Stimulated activated memory B cell treated with anti-CD40 and anti-IgM and Interleukin-4, amounts not matched to agents 10 μg/mL and 1 μg/mL and 100 μg/mL, for 72 hours (primary cell): ENCODE data around the gene SSBP1.
"Not testable (repeated sequence)": the region's sequence is repeated elsewhere in the genome, so short reads cannot be mapped to it uniquely, and the experiment has no call there.

ENCODE experiments used
- ATAC-seq: fragments of 150-1000 bp; cut with Tn5 transposase; 2 replicates; pipeline ENCODE4 v1.10.0; 2021
- H3K27ac Mint-ChIP-seq: one replicate; pipeline ENCODE4 v1.8.0; 2022; ENCODE audit warnings: mild to moderate bottlenecking, mixed read lengths
- H3K27me3 Mint-ChIP-seq: one replicate; pipeline ENCODE4 v1.8.0; 2022; ENCODE audit warnings: mixed read lengths
- H3K36me3 Mint-ChIP-seq: one replicate; pipeline ENCODE4 v1.8.0; 2022; ENCODE audit warnings: mixed read lengths
- H3K4me1 Mint-ChIP-seq: one replicate; pipeline ENCODE4 v1.8.0; 2022; ENCODE audit warnings: mixed read lengths
- H3K4me3 Mint-ChIP-seq: one replicate; pipeline ENCODE4 v1.8.0; 2022; ENCODE audit warnings: mild to moderate bottlenecking, moderate library complexity, mixed read lengths
- H3K9me3 Mint-ChIP-seq: one replicate; pipeline ENCODE4 v1.8.0; 2022; ENCODE audit warnings: mixed read lengths

SSBP1 gene

DNA sequence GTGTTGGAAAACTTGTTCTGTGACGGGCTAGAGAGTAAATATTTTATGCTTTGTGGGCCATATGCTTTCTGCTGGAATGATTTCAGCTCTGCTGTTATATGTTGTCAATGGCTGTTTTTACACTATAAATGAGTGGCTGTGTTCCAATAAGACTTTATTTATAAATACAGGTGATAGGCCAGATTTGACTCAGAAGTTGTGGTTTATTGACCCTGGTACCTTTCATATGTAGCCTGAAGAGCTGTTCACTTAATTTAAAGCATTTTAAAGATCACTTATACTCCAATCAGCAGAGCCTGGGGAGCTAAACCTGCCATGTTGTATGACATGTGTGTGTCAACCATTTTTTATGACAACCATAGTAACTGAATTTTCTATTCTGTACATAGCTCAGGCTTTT, 9.1 kb upstream of the SSBP1 start:
- no peak for ATAC-seq
- Mint-ChIP-seq H3K27ac (no peak overlapping the region), H3K36me3 (no peaks in the 10 kb centered on the region), H3K4me1 (no peaks in the 10 kb centered on the region), H3K9me3 (no peaks in the 10 kb centered on the region), H3K4me3 (no peak overlapping the region), H3K27me3 (no peaks in the 10 kb centered on the region)

DNA sequence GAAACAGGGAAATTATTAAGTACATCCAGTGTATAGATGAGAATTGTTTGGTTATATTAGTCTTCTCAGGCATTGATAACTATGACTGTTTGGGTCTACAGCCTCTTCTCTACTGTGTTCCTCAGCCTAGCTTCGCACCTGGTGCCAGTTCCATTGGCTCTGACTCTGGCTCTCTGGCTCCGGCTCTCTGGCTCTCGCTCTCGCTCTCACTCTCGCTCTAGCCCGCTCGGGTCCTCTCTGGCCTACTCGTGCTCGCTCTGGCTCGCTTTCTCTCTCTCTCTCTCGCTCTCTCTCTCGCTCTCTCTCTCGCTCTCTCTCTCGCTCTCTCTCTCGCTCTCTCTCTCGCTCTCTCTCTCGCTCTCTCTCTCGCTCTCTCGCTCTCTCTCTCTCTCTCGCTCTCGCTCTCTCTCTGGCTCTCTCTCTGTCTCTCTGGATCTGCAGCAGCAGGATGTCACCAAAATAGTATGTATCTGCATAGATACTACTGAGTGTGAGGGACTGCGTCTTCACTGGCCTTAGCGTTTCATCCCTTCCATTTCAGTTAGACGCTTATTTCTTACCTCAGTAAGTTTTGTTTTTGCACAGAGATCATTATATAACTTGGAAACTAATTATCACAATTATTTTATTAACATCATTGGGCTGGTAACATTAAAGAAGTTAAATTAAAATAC, 6.5 kb upstream of the SSBP1 start:
- no peak for ATAC-seq
- Mint-ChIP-seq H3K27ac (no peak overlapping the region), H3K27me3 (no peaks in the 10 kb centered on the region), H3K36me3 (no peaks in the 10 kb centered on the region), H3K4me1 (peaks cover under 1% of the 10 kb centered on the region), H3K4me3 (no peak overlapping the region), H3K9me3 (no peaks in the 10 kb centered on the region)

DNA sequence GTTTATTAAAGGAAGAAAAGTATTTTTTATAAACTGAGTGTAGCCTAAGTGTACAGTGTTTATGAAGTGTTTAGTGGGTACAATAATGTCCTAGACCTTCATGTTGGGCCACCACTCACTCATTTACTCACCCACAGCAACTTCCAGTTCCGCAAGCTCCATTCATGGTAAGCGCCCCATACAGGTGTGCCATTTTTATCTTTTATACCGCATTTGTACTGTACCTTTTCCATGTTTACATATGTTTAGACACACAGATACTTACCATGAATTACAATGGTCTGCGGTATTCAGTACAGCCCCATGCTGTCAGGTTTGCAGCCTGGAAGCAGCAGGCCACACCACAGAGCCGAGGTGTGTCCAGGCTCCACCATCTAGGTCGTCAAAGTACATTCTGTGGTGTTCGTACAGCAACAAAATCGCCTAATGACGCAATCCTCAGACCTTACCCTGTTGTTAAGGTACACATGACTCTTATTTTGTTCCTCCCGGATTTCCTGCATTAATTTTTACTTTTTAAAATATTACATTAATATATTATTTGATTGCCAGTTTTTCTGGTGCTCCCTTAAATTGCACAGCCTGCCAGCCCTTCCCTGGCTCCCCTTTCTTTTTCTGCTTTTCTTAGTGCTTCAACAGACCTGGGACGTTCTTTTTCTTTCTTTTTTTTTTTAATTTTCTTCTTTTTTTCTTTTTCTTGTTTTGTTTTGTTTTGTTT, 881 bp upstream of the SSBP1 start:
- Mint-ChIP-seq H3K27me3 (no peaks in the 10 kb centered on the region), H3K9me3 (no peaks in the 10 kb centered on the region), H3K4me3 (peak overlapping the region; percentile 99), H3K36me3 (peaks cover 18% of the 10 kb centered on the region), H3K4me1 (peaks cover 45% of the 10 kb centered on the region), H3K27ac (peak overlapping the region; percentile 99)
- ATAC-seq: no peak

DNA sequence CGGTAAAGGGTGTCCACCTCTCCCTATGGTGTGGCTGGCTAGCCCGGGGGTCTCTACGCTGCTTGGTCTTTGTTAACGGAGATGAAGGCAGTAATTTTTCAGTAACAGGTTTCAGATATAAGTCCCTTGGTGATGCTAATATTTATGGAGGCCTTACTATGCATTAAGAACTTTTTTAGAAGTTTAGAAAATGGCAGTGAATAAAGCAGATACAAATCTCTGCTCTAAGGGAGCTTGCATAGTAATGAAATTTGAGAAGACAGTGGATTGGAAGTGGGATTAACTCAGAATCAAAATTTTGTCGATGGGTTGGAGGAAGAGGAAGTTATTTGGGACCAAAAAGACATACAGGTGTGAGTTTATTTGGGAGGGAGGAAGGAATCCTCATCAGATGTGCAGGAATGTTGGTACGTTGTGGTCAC, 445 bp downstream of the SSBP1 start:
- Mint-ChIP-seq H3K27me3 (no peaks in the 10 kb centered on the region), H3K4me3 (peak overlapping the region; percentile 99), H3K36me3 (peaks cover 31% of the 10 kb centered on the region), H3K4me1 (peaks cover 54% of the 10 kb centered on the region), H3K9me3 (no peaks in the 10 kb centered on the region), H3K27ac (peak overlapping the region; percentile 99)
- ATAC-seq: no peak

DNA sequence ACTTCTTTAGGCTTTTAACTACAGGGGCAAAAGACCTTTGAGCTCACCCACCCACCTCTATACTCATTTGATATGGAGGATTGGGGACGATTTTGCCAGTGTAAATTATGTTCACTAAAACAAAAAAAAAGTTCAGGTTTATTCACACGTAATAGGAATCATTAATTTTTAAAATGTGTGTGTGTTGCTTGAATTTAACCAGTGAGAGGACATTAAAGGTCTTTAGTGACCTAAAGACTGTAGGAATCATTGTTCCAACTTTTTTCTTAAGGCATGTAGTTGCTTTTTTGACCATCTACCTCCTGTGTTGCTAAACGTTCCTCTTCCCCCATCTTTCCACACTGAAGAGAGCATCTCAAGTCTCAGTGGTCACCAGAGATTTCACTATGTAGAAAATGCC, 1.1 kb downstream of the SSBP1 start:
- H3K4me1 Mint-ChIP-seq: peaks cover 56% of the 10 kb centered on the region
- H3K36me3 Mint-ChIP-seq: peaks cover 37% of the 10 kb centered on the region

DNA sequence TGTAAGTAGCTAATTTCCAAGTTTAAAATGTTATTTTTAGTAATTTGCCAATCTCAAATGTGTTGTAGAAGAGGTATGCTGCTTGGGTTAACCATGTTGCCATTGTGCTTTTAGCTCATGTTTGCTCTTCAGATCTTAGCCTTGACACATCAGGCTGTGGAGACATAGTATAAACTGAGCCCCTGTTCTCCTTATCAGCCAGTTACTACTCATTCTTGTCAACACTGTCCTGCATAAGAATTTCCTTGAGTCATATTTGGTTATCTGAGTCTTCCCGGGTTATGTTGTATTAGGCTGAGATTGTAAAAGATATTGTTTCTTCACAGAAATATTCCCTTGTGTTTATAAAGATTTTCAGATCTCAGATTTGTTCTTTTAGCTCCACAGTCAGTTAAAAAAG, 4.1 kb downstream of the SSBP1 start:
- no peak for ATAC-seq
- Mint-ChIP-seq H3K36me3 (peaks cover 60% of the 10 kb centered on the region), H3K4me3 (no peak overlapping the region), H3K4me1 (peaks cover 49% of the 10 kb centered on the region), H3K9me3 (no peaks in the 10 kb centered on the region), H3K27ac (peak overlapping the region; percentile 42), H3K27me3 (no peaks in the 10 kb centered on the region)

More for the DNA sequence above, 1.1 kb downstream of the SSBP1 start:
- peak overlapping the region; percentile 99 for H3K27ac Mint-ChIP-seq
- H3K27me3 Mint-ChIP-seq: no peaks in the 10 kb centered on the region
- H3K9me3 Mint-ChIP-seq: no peaks in the 10 kb centered on the region
- peak overlapping the region; percentile 99 for H3K4me3 Mint-ChIP-seq
- no peak for ATAC-seq

DNA sequence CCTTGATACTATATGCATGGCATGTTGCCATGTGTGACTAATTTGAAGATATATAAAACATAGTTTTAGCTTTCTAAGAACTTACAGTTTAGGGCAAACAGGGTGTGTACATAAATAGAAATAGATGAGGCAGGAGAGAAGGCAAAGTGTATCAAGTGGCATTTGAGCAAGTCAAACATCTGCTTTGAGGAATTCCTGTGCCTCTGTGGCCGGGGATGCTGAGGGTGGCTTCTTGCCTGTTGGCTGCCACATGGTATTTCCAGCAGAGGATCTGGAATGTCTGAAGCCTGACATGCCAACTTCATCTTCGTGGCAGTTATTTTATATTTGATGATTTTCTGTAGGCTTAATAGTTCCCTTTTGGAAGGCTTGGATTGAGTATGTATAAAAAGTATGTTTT, 6.0 kb downstream of the SSBP1 start:
- Mint-ChIP-seq H3K4me3 (no peak overlapping the region), H3K9me3 (no peaks in the 10 kb centered on the region), H3K36me3 (peaks cover 69% of the 10 kb centered on the region), H3K27me3 (no peaks in the 10 kb centered on the region), H3K27ac (no peak overlapping the region), H3K4me1 (peaks cover 33% of the 10 kb centered on the region)
- no peak for ATAC-seq

DNA sequence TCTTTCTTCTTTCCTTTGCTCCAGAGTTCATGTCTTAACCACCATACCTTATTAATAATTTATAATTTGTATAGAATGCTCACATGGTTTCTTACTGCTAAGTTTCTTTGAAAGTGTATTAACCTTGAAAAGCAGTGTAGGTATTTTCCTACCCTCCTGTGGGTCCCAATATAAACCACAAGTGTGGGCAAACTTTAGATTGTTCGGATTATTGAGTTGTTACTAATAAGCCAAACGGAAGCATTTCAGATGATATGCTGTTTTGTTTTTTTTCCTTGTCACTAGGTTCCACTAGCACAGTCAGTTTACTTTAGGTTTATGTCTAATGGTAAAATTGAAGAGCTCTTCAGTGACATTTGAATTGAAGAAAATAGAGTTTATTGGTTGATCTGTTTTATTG, 10.2 kb downstream of the SSBP1 start:
- H3K4me3 Mint-ChIP-seq: no peak overlapping the region
- ATAC-seq: no peak
- peaks cover 83% of the 10 kb centered on the region for H3K36me3 Mint-ChIP-seq
- H3K9me3 Mint-ChIP-seq: peaks cover 4% of the 10 kb centered on the region
- H3K27ac Mint-ChIP-seq: no peak overlapping the region
- no peaks in the 10 kb centered on the region for H3K27me3 Mint-ChIP-seq
- peaks cover 4% of the 10 kb centered on the region for H3K4me1 Mint-ChIP-seq

DNA sequence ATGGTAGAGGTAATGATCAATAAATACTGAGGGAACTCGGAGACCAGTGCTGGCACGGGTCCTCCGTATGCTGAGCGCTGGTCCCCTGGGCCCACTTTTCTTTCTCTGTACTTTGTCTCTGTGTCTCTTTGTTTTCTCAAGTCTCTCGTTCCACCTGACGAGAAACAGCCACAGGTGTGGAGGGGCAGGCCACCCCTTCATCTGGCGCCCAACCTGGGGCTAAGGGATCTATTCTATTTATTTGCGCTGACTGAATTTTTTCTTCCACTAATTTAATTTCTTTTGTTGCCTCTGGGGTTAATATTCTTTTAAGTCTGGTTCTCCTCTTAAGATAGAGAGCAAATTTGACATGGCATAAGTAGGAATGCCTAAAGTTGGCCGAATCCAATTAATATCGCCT, 13.7 kb downstream of the SSBP1 start:
- not testable (repeated sequence) for ATAC-seq, H3K4me3 Mint-ChIP-seq, H3K4me1 Mint-ChIP-seq, H3K27me3 Mint-ChIP-seq, H3K27ac Mint-ChIP-seq, H3K9me3 Mint-ChIP-seq
- H3K36me3 Mint-ChIP-seq: peaks cover 87% of the 10 kb centered on the region

DNA sequence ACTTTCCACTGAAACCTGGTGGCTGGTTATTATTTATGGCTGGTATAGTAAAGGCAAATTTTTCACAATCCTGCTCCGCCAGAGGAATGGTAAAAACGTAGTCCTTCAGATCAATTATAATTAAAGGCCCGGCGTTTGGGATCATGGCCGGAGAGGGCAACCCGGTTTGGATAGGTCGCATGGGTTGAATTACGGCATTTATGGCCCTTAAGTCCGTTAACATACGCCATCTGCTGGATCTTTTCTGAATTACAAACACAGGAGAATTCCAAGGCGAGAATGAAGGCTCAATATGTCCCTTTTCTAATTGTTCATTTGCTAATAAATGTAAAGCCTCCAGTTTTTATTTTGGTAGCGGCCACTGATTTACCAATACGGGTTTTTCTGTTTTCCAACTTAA, 14.5 kb downstream of the SSBP1 start:
- Mint-ChIP-seq H3K9me3 (peaks cover 4% of the 10 kb centered on the region), H3K27ac (no peak overlapping the region), H3K36me3 (peaks cover 94% of the 10 kb centered on the region), H3K27me3 (no peaks in the 10 kb centered on the region), H3K4me3 (no peak overlapping the region), H3K4me1 (peaks cover 6% of the 10 kb centered on the region)
- no peak for ATAC-seq

DNA sequence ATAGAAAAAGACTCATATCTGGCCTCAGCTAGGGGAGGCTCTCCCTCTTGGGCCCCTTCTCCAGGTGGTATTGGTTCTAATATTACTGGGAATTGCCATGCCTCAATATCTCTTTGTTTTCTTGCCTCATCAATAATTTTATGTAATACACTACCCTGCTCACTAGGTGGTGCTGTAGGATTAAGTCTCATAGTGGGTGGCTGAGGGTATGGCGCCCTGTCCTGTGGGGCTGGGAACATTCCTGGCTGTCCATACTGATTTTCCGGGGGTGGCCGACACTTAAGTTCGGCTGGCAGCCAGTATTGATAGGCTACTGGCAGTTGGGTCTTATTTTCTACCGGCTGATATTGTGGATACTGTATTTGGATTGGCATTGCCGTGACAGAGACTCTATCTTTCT, 16.8 kb downstream of the SSBP1 start:
- peaks cover 6% of the 10 kb centered on the region for H3K4me1 Mint-ChIP-seq
- no peak overlapping the region for H3K27ac Mint-ChIP-seq
- H3K9me3 Mint-ChIP-seq: peaks cover 4% of the 10 kb centered on the region
- H3K27me3 Mint-ChIP-seq: no peaks in the 10 kb centered on the region
- H3K4me3 Mint-ChIP-seq: no peak overlapping the region
- ATAC-seq: no peak
- peaks cover 99% of the 10 kb centered on the region for H3K36me3 Mint-ChIP-seq

DNA sequence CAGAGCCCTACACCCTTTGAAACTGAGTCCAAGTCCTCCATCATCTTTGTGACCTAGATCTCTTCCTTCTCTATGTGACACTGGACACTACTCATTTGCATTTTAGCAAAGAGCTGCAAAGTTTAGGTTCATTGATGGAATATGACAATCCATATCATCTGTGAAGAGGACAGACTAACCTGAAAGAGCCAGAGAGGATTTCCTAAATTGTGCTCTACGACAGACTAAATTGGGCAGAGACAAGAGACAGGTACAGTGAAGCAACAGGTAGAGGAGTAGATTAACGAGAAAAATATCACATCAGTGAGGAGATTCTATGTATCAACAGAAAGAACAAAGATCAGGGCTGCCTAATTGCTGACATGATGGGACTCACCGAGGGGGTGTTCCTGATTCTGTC, 25.6 kb downstream of the SSBP1 start, which contains the start of gene TAS2R3:
Gene TAS2R3, plus strand, starts transcription at position 301 of the 400 bp plus-strand sequence. Its CDS starts 62 bp downstream, at position 363.
- ATAC-seq: no peak

DNA sequence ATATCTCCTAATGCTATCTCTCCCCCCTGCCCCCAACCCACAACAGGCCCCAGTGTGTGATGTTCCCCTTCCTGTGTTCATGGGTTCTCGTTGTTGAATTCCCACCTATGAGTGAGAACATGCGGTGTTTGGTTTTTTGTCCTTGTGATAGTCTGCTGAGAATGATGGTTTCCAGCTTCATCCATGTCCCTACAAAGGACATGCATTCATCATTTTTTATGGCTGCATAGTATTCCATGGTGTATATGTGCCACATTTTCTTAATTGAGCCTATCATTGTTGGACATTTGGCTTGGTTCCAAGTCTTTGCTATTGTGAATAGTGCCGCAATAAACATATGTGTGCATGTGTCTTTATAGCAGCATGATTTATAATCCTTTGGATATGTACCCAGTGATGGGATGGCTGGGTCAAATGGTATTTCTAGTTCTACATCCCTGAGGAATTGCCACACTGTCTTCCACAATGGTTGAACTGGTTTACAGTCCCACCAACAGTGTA, 32.0 kb downstream of the SSBP1 start:
- H3K27me3 Mint-ChIP-seq, H3K9me3 Mint-ChIP-seq, ATAC-seq, H3K4me1 Mint-ChIP-seq, H3K4me3 Mint-ChIP-seq, H3K27ac Mint-ChIP-seq: not testable (repeated sequence)
- H3K36me3 Mint-ChIP-seq: peaks cover 62% of the 10 kb centered on the region

More for the DNA sequence above, 25.6 kb downstream of the SSBP1 start, which contains the start of gene TAS2R3:
- no peaks in the 10 kb centered on the region for H3K4me1 Mint-ChIP-seq
- H3K9me3 Mint-ChIP-seq: no peaks in the 10 kb centered on the region
- no peak within 1 kb of the TSS for H3K27ac Mint-ChIP-seq
- no peak within 1 kb of the TSS for H3K4me3 Mint-ChIP-seq
- H3K36me3 Mint-ChIP-seq: peaks cover 77% of the 10 kb centered on the region
- H3K27me3 Mint-ChIP-seq: no peaks in the 10 kb centered on the region

DNA sequence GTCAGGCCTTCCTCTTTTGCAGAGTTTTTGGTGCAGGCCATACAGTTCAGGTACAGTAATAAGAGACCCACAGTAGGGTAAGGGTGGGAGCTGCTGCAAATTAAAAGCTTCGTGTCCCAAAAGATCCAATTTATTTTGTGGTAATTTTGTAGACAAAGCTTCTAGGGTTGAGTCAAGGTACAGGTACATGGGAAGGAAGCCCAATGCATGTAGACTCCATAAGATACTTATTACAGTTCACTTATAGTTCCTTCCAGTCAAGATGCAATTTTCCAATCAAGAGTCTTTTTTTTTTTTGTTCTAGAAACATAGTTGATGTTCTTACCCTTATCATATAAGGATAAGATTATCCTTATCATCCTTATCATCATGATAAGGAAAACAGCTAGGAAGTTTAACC, 38.2 kb downstream of the SSBP1 start, which contains the start of gene TAS2R4:
Gene TAS2R4, plus strand, starts transcription at position 301 of the 400 bp plus-strand sequence. CDS start 1,815 bp downstream, outside the sequence.
- Mint-ChIP-seq H3K27me3 (no peaks in the 10 kb centered on the region), H3K4me3 (no peak within 1 kb of the TSS), H3K36me3 (peaks cover 68% of the 10 kb centered on the region), H3K27ac (no peak within 1 kb of the TSS), H3K9me3 (peaks cover 6% of the 10 kb centered on the region), H3K4me1 (peaks cover 6% of the 10 kb centered on the region)
- no peak for ATAC-seq

DNA sequence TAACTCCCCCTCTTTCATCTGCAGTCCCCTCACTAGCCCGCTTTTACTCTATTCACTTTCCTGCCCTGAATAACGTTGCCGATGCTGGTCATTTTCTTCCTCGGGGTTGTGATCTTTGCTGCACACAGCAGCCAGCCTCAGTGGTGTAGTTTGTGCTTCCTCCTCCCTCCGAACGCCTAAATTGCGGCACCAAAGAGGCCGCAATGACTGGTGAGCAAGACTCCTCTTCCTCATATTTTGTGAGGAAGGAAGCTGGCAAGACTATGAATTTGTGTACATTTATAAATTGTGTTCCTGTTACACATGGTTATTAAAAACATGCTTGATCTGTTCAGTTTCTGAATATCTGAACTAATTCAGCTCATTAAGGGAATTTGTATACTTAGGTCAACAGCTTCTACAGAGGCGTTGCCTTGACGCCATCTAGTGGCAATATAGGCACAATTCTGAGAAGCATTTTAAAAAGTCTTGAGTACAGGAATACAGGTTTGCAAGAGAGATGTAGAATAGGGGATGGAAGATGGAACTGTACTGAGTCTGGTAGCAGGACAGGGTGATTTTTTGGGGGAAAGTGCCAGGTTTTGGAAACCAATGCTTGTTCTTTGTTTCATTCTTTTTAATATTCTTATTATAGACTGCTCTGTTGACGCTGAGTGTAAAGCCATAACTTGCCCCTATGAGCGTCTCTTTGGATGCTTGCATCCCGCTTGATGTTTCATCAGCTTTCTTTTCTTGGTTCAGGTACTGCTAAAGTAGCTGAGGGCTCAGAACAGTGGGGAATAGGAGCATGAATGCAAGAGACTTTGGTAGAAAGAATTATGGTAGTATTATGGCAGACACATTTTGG, 47.8 kb downstream of the SSBP1 start:
- H3K9me3 Mint-ChIP-seq: no peaks in the 10 kb centered on the region
- H3K4me3 Mint-ChIP-seq: no peak overlapping the region
- no peaks in the 10 kb centered on the region for H3K27me3 Mint-ChIP-seq
- H3K4me1 Mint-ChIP-seq: no peaks in the 10 kb centered on the region
- H3K36me3 Mint-ChIP-seq: peaks cover 18% of the 10 kb centered on the region
- ATAC-seq: no peak
- no peak overlapping the region for H3K27ac Mint-ChIP-seq
